Astrocyte (in vitro differentiated cells and primary cell): ENCODE data around the gene NID2.

Source experiments
- CTCF ChIP-seq: IDR thresholded peaks from 2 replicates; pipeline ENCODE4 v1.5.1; 2011; ENCODE audit warnings: low read depth, mild to moderate bottlenecking, inconsistent platforms, low read length, moderate library complexity; ENCODE audit not compliant: insufficient read depth
- EZH2 ChIP-seq: IDR thresholded peaks from 2 replicates; pipeline ENCODE4 v1.6.1; 2012; ENCODE audit warnings: mild to moderate bottlenecking, low read length, inconsistent platforms; ENCODE audit not compliant: insufficient read depth

GRCh38 chr14:52071675-52072074, 2.8 kb upstream of the NID2 start:
- TF ChIP-seq CTCF (peak; percentile 28), EZH2 (no peak)
